ENCODE data around the gene PLD4.

DNA sequence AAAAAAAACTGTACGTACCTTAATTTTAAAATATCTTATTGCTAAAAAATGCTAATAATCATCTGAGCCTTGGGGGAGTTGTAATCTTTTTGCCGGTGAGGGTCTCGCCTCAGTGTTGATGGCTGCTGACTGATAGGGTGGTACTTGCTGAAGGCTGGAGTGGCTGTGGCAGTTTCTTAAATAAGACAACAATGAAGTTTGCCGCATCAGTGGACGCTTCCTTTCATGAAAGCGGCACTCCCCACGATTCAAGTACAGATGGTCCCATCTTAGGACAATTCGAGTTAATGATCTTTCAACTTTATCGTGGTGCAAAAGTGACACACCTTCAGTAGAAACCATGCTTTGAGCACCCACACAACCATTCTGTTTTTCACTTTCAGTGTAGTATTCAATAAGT, 7.6 kb upstream of the PLD4 start:
- TF ChIP-seq POU6F1 (CRISPR knock-in tag; IDR thresholded peaks at IDR 0.05; ENCODE audit: borderline replicate concordance, low read depth): no peak
- TF ChIP-seq CREB5 (CRISPR knock-in tag; IDR thresholded peaks at IDR 0.05; ENCODE audit: low read depth): no peak
- no peak for TF ChIP-seq PPARA (CRISPR knock-in tag; IDR thresholded peaks at IDR 0.05; ENCODE audit: borderline replicate concordance)
- no peak for TF ChIP-seq TCF4 (CRISPR knock-in tag; IDR thresholded peaks at IDR 0.05; ENCODE audit: borderline replicate concordance)
- no peak for TF ChIP-seq SNAI2 (CRISPR knock-in tag; IDR thresholded peaks at IDR 0.05)
- TF ChIP-seq ZFP30 (CRISPR knock-in tag; IDR thresholded peaks at IDR 0.05): no peak
- TF ChIP-seq CSDC2 (CRISPR knock-in tag; IDR thresholded peaks at IDR 0.05): no peak
- TF ChIP-seq, protein P1, sequence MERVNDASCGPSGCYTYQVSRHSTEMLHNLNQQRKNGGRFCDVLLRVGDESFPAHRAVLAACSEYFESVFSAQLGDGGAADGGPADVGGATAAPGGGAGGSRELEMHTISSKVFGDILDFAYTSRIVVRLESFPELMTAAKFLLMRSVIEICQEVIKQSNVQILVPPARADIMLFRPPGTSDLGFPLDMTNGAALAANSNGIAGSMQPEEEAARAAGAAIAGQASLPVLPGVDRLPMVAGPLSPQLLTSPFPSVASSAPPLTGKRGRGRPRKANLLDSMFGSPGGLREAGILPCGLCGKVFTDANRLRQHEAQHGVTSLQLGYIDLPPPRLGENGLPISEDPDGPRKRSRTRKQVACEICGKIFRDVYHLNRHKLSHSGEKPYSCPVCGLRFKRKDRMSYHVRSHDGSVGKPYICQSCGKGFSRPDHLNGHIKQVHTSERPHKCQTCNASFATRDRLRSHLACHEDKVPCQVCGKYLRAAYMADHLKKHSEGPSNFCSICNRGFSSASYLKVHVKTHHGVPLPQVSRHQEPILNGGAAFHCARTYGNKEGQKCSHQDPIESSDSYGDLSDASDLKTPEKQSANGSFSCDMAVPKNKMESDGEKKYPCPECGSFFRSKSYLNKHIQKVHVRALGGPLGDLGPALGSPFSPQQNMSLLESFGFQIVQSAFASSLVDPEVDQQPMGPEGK (CRISPR knock-in tag; IDR thresholded peaks at IDR 0.05; ENCODE audit: borderline replicate concordance): no peak
- TF ChIP-seq ZC3H10 (CRISPR knock-in tag; IDR thresholded peaks at IDR 0.05): no peak
- no peak for TF ChIP-seq ZFP3 (CRISPR knock-in tag; IDR thresholded peaks at IDR 0.05)
- TF ChIP-seq ZNF8 (CRISPR knock-in tag; IDR thresholded peaks at IDR 0.05): no peak
- TF ChIP-seq, protein P2, sequence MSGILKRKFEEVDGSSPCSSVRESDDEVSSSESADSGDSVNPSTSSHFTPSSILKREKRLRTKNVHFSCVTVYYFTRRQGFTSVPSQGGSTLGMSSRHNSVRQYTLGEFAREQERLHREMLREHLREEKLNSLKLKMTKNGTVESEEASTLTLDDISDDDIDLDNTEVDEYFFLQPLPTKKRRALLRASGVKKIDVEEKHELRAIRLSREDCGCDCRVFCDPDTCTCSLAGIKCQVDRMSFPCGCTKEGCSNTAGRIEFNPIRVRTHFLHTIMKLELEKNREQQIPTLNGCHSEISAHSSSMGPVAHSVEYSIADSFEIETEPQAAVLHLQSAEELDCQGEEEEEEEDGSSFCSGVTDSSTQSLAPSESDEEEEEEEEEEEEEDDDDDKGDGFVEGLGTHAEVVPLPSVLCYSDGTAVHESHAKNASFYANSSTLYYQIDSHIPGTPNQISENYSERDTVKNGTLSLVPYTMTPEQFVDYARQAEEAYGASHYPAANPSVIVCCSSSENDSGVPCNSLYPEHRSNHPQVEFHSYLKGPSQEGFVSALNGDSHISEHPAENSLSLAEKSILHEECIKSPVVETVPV (CRISPR knock-in tag; IDR thresholded peaks at IDR 0.05): no peak
- no peak for TF ChIP-seq RARB (CRISPR knock-in tag; IDR thresholded peaks at IDR 0.05)
- TF ChIP-seq OSR1 (CRISPR knock-in tag; IDR thresholded peaks at IDR 0.05): no peak
